Measurements from ENCODE around the gene TUT1.
"Not testable (repeated sequence)": the region's sequence is repeated elsewhere in the genome, so short reads cannot be mapped to it uniquely, and the experiment has no call there.

TUT1 gene

GRCh38 chr11:62552485-62553079, 38.7 kb downstream of the TUT1 start:
- Histone ChIP-seq H3K9me3 (ENCODE audit: low read depth, low read length) (no peaks in the 10 kb centered on the region), H3K4me3 (peak overlapping the region; percentile 70), H3K27ac (peak overlapping the region; percentile 98), H3K9ac (ENCODE audit: insufficient read length) (peak overlapping the region; percentile 77), H3K36me3 (ENCODE audit: insufficient read depth, low read length) (peaks cover 13% of the 10 kb centered on the region)
- no peak for DNase-seq (ENCODE audit: low read depth, low spot score)
- no peak for TF ChIP-seq EZH2 (IDR thresholded peaks at IDR 0.05)
- no peak; the same call in 1 of the 2 replicates for TF ChIP-seq POLR2AphosphoS5 (IDR thresholded peaks at IDR 0.05; ENCODE audit: borderline replicate concordance, low read depth, low read length)
- no peak for TF ChIP-seq FOXP2 (optimal IDR thresholded peaks at IDR 0.05; ENCODE audit: control extremely low read depth, extremely low read length, insufficient read depth)

DNA sequence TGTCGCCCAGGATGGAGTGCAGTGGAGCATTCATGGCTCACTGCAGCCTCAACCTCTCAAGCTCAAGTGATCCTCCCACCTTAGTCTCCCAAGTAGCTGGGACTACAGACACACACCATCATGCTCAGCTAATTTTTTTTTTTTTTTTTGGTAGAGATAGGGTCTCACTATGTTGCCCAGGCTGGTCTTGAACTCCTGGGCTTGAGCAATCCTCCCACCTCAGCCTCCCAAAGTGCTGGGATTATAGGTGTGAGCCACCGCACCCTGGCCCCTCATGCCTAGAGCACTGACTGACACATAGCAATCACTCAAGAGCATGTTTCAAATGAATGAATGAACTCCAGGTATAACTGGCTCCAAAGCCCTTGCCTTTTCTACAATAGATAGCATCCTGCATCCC, 40.8 kb downstream of the TUT1 start:
- H3K9me3 ChIP-seq (ENCODE audit: low read depth, low read length); H3K27ac ChIP-seq; H3K9ac ChIP-seq (ENCODE audit: insufficient read length); H3K36me3 ChIP-seq (ENCODE audit: insufficient read depth, low read length); H3K4me3 ChIP-seq; DNase-seq (ENCODE audit: low read depth, low spot score): not testable (repeated sequence)

GRCh38 chr11:62548545-62549335, 42.6 kb downstream of the TUT1 start:
- H3K9ac ChIP-seq (ENCODE audit: insufficient read length) = no peak overlapping the region
- no peaks in the 10 kb centered on the region for H3K9me3 ChIP-seq (ENCODE audit: low read depth, low read length)
- no peak overlapping the region for H3K4me3 ChIP-seq
- H3K27ac ChIP-seq = no peak overlapping the region
- no peaks in the 10 kb centered on the region for H3K36me3 ChIP-seq (ENCODE audit: insufficient read depth, low read length)
- DNase-seq (ENCODE audit: low read depth, low spot score) = no peak
- TF ChIP-seq EZH2 (IDR thresholded peaks at IDR 0.05) (no peak), FOXP2 (optimal IDR thresholded peaks at IDR 0.05; ENCODE audit: control extremely low read depth, extremely low read length, insufficient read depth) (no peak), POLR2AphosphoS5 (IDR thresholded peaks at IDR 0.05; ENCODE audit: borderline replicate concordance, low read depth, low read length) (no peak)

- DNase-seq (ENCODE audit: low read depth, low spot score) = no peak
- Histone ChIP-seq H3K9me3 (ENCODE audit: low read depth, low read length) (no peaks in the 10 kb centered on the region), H3K9ac (ENCODE audit: insufficient read length) (peak overlapping the region; percentile 83), H3K36me3 (ENCODE audit: insufficient read depth, low read length) (no peaks in the 10 kb centered on the region), H3K4me3 (peak overlapping the region; percentile 100), H3K27ac (no peak overlapping the region)
- no peak for TF ChIP-seq EZH2 (IDR thresholded peaks at IDR 0.05)
- no peak for TF ChIP-seq FOXP2 (optimal IDR thresholded peaks at IDR 0.05; ENCODE audit: control extremely low read depth, extremely low read length, insufficient read depth)
- no peak for TF ChIP-seq POLR2AphosphoS5 (IDR thresholded peaks at IDR 0.05; ENCODE audit: borderline replicate concordance, low read depth, low read length)
Observed at GRCh38 chr11:62547691-62548281, 43.5 kb downstream of the TUT1 start.

DNA sequence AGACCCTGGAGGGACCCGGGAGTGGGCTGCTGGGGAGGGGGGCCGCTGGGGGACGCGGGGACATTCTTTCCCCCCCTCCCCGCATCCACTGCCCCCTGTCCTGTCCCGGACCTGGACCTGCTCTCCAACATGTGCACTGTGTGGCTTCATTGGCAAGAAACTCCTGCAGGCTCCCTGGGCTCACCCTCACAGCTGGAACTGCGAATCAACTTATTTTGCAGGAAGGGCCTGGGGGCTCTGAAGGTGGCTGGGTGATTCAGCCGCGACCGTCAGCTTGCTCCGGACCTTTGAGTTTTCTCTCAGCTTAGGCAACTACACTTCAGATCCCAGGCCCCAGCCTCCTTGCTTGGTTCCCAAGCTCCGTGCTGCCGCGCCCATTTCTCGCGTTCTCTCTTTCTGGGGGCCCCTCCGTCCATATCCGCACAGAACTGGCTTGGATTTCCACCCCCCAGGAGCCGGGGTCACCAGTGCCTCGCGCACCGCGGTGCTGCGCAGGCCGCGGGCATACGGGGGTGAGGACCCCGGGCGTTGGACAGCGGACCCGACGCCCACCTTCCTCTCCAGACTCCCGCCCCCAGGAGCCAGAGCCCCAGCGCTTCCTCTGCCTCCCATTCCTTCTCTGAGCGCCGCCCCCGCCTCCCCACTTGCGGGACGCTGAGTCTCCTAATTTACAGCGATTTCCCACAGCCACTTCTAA, 44.2 kb downstream of the TUT1 start:
- Histone ChIP-seq H3K36me3 (ENCODE audit: insufficient read depth, low read length) (no peaks in the 10 kb centered on the region), H3K4me3 (peak overlapping the region; percentile 100), H3K9ac (ENCODE audit: insufficient read length) (peak overlapping the region; percentile 83), H3K27ac (0 out of 2 replicates have a peak overlapping the region, but pooled peaks have one; percentile 29), H3K9me3 (ENCODE audit: low read depth, low read length) (no peaks in the 10 kb centered on the region)
- DNase-seq (ENCODE audit: low read depth, low spot score) = no peak
- TF ChIP-seq POLR2AphosphoS5 (IDR thresholded peaks at IDR 0.05; ENCODE audit: borderline replicate concordance, low read depth, low read length) (no peak), EZH2 (IDR thresholded peaks at IDR 0.05) (no peak), FOXP2 (optimal IDR thresholded peaks at IDR 0.05; ENCODE audit: control extremely low read depth, extremely low read length, insufficient read depth) (no peak)

DNA sequence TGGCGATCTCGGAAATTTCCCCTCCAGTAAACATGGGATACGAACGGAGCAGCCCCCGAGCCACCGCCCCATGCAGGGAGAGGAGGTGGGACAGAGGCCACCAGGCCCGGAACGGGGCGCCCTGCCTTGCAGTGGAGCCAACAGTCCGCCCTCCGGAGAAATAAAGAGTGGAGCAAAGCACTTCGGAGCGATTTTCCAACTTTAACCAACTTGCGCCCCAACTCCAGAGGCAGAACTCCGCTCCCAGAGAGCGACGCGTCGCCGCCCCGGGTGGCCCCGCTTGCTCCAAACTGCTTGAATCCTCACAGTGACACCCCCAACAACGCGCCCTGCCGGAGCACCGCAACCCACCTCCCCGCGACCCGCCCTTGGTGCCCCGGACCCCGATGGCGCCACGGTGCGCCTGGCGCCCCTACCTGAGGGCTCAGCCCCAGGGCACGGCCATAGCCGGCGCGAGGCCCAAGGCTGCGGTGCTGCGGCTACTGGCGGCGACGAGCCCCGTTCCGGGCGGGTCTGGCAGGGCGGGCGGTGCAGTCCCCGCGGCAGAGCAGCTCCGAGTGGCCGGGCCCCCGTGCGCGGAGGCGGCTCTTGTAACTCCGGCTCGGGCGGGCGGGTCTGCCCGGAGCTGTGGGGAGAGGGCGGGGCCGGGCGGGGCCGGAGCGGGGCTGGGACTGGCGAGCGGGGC, 44.9 kb downstream of the TUT1 start, which contains the start of gene AHNAK:
AHNAK (minus strand) TSS at position 563 of the 685 bp plus-strand sequence. CDS start 10,708 bp downstream, outside the sequence.
- DNase-seq (ENCODE audit: low read depth, low spot score) = no peak
- no peaks in the 10 kb centered on the region for H3K36me3 ChIP-seq (ENCODE audit: insufficient read depth, low read length)
- H3K9ac ChIP-seq (ENCODE audit: insufficient read length) = peak within 1 kb of the TSS; percentile 83
- peak within 1 kb of the TSS; percentile 100 for H3K4me3 ChIP-seq
- no peak for TF ChIP-seq FOXP2 (optimal IDR thresholded peaks at IDR 0.05; ENCODE audit: control extremely low read depth, extremely low read length, insufficient read depth)
- peak; percentile 52; the same call in 1 of the 2 replicates for TF ChIP-seq POLR2AphosphoS5 (IDR thresholded peaks at IDR 0.05; ENCODE audit: borderline replicate concordance, low read depth, low read length)
- H3K9me3 ChIP-seq (ENCODE audit: low read depth, low read length) = no peaks in the 10 kb centered on the region
- peak within 1 kb of the TSS; percentile 53 for H3K27ac ChIP-seq

DNA sequence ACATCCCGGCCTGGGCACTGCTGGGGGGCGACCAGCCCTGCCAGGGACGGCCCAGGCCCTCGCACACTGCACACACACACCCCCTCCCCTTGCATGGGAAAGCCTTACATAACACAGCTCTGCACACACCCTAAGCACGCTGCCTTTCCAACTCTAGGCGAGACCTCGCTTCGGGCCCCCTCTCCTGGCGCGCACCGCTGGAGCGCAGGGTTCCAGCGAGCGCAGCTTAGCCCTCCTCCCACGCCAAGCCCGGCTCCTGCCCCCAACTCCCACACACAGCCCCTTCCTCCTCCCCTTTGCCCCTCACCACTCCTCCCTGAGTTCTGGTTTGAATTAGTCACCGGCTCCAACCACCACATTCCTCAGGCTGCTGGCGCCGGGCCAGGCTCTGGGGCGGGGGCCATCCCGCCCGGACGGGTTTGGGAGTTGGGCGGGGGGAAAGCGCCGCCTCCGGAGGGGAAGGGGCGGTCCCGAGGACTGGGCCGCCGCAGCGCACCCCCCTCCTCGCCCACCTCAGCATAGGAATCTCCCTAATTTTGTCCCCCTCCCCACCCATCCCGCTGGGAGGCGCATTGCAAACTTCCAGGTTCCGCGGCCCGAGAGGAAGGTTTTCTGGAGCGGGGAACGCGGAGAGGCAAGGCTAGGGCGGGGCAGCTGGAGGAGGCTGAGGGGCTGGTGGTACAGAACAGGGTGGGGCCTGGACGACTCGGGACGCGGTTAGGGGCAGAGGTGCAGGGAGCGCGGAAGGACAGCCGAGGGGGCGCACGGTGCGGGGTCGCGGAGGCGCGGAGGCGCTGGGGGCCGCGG, 45.7 kb downstream of the TUT1 start:
- DNase-seq (ENCODE audit: low read depth, low spot score) = peak; percentile 91
- Histone ChIP-seq H3K27ac (peak overlapping the region; percentile 89), H3K36me3 (ENCODE audit: insufficient read depth, low read length) (no peaks in the 10 kb centered on the region), H3K4me3 (peak overlapping the region; percentile 100), H3K9me3 (ENCODE audit: low read depth, low read length) (no peaks in the 10 kb centered on the region), H3K9ac (ENCODE audit: insufficient read length) (peak overlapping the region; percentile 88)
- TF ChIP-seq FOXP2 (optimal IDR thresholded peaks at IDR 0.05; ENCODE audit: control extremely low read depth, extremely low read length, insufficient read depth) (peak; percentile 79), EZH2 (IDR thresholded peaks at IDR 0.05) (no peak), POLR2AphosphoS5 (IDR thresholded peaks at IDR 0.05; ENCODE audit: borderline replicate concordance, low read depth, low read length) (peak; percentile 81)
